ENCODE results near the gene TRMT1L.

TRMT1L gene

DNA sequence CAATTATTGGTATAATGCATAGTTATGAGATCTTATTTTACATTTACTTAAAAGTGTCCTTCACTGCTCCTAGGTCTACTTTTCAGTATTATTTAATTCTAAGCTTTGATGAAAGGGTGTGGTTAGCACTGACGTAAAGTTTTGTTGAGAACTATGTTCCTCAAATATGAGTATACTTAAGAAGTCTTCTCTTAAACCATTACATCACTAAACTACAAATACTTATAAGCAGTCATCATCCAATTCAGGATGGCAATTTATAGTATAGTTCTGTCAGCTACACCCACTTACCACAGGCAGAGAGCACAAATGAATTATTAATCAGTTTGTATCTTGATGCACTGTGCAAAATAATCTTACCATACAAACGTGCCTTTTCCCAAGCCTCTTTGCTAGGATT is 27.0 kb downstream of the TRMT1L start:
- no peak for DNase-seq (ENCODE audit: low spot score)

DNA sequence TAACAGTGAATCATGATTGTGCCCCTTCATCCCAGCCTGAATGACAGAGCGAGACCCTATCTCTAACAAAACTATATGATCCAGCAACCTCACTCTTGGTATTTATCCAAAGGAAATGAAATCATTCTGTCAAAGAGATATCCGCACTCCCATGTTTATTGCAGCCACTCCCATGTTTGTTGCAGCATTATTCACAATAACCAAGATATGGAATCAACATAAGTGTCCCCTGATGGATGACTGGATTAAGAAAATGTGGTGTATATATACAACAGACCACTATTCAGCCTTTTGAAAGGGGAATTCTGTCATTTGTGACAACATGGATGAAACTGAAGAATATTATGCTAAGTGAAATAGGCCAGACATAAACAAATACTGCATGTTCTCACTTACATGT is 44.4 kb downstream of the TRMT1L start:
- DNase-seq (ENCODE audit: low spot score) = no peak

DNA sequence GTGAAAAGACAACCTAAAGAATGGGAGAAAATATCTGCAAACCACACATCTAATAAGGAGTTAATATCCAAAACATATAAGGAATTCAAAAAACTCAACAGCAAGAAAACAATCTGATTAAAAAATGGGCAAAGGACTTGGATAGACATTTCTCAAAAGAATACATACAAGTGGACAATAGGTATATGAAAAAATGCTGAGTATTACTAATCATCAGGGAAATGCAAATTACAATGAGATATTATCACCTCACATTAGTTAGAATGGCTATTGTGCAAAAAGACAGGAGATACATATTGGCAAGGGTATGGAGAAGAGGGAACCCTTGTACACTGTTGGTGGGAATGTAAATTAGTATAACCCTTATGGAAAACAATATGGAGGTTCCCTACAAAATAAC is 44.9 kb downstream of the TRMT1L start:
- DNase-seq (ENCODE audit: low spot score) = no peak

DNA sequence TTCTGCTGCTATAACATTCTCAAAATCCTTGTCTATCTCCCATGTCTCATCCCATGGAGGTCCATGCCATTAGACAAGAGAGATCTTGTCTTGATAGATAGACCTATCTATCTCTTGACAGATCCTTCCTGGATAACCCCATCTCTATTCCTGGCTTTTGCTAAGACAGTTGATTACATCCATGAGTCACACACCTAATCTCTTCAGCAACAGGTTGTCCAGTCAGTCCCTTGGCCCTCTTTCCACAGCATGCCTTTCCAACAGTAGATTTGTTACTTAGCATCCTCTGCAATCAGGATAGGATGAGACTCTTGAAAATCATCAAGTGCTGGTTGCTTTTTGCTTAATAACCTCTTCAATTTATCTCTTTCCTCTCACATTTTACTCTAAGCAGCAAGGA is 46.6 kb downstream of the TRMT1L start:
- DNase-seq (ENCODE audit: low spot score) = no peak

DNA sequence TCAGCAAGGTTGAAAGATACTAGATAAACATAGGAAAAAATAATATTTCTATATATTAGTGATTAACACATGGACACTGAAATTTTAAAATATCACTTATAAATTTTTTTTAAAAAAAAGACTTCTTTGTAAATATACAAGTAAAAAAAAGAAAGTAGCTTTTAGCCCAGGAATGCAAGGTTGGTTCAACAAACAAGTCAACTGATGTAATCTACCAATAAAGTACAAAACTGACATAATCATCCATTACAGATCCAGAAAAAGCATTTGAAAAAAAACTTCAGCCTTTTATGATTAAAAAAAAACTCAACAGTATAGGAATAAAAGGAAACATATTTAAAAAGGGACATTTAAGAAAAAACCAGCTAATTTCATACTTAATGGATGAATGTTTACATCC is 48.4 kb downstream of the TRMT1L start:
- no peak for DNase-seq (ENCODE audit: low spot score)

DNA sequence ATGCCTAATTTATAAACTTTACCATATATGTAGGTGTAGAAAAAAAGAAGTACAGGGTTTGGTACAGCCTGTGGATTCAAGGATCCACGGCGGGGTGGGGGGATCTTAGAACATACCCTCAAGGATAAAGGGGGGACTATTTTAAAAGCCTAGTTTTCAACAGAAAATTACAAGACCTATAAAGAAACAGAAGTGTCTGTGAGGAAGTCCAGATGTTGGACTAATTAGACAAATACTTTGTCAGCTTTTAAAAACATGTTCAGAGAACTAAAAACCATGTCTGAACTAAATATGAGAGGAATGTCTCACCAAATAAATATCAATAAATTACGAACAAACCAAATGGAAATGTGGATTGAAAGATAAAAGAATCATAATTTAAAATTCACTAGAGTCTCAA is 51.6 kb downstream of the TRMT1L start:
- no peak for DNase-seq (ENCODE audit: low spot score)

DNA sequence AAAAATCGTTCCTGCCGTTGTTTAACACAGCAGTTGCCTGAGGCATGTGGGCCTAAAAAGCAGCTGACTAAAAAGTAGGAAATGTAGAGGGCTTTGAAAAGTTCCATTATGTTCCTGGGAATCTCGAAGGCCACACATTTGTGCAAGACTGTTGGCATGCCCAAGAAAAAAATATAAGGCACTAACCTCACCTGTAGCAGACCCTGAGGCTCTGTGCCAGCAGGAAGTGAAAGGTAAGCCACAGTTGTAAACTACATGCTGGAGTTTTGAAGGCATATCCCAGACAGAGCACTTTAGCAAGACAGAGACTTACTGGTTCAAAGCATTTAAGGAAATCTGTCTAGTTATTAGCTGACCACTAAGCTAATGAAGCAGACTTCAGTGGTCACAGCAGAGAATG is 52.7 kb downstream of the TRMT1L start:
- no peak for DNase-seq (ENCODE audit: low spot score)

DNA sequence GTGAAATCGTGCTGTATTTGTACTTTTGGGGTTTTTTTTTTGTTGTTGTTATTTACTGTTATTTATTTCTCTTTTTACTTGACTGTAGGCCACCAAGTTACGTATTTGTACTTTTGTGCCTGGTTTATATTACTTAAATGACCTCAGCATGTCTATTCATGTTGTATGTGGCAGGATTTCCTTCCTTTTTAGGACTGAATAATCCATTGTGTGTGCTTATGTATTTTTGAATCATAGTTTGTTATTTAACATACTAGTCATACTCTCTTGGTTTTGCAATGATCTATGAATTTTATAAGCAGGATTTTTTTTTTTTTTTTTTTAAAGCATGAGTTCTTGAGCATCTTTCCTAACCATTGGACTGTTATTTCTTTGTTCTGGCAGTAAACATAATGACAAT is 60.2 kb downstream of the TRMT1L start:
- DNase-seq (ENCODE audit: low spot score) = no peak

DNA sequence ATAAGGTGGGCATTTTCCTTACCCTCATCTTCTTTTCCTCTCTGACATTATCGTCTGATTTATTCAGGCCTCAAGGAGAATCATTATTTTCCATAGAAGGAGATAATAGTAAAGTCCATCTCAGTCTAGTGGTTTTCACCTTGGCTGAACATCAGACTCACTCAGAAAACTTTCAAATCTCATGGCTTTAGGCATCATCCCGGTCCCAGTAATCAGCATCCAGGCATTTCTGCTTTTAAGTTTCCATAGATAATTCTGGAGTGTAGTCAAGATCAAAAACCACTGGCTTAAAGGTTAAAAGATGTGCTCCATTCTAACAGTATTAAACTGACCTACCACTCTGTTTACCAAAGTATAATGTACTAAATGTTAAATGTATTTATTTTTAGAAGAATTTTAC is 62.0 kb downstream of the TRMT1L start:
- DNase-seq (ENCODE audit: low spot score) = no peak

DNA sequence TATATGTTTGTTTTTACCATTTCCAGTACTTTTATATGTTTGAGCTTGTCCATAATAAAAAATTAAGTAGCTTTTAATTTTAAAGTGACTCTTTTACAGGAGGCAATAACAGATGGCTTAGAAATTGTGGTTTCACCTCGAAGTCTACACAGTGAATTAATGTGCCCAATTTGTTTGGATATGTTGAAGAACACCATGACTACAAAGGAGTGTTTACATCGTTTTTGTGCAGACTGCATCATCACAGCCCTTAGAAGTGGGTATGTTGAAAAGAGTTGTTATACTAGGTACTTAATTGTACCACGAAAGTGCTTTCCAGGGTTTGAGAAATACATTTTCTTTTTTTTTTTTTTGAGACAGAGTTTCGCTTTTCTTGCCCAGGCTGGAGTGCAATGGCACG is 65.3 kb downstream of the TRMT1L start:
- no peak for DNase-seq (ENCODE audit: low spot score)

DNA sequence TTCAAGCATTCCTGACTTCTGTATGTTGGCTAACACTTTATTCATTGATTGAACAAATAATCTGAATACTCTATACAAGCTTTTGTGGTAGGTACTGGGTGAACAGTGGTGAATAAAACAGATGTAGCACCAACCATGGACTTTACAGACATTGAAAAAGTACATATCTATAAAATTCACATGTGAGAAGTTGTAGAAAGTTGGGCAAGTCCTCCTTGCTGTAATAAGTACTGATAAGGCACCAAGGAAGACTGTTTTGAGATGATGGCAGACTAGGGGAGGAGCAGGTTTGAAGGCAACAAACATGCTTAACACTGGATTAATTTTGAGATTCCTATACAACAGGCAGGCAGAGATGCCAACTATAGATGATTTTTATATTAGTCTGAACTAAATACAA is 69.0 kb downstream of the TRMT1L start:
- DNase-seq (ENCODE audit: low spot score) = no peak

DNA sequence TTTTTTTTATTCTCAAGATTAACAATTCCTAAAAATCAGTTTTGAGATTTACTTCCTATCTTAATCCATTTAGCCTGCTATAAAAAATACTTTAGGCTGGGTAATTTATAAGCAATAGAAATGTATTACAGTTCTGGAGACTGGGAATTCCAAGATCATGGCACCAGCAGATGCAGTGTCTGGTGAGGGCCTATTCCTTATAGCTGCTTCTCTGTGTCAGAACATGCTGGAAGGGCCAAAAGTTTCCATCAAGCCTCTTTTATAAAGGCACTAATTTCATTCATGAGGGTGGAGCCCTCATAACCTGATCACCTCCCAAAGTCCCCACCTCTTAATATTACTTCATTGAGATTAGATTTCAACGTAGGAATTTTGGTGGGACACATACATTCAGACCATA is 69.7 kb downstream of the TRMT1L start:
- no peak for DNase-seq (ENCODE audit: low spot score)

DNA sequence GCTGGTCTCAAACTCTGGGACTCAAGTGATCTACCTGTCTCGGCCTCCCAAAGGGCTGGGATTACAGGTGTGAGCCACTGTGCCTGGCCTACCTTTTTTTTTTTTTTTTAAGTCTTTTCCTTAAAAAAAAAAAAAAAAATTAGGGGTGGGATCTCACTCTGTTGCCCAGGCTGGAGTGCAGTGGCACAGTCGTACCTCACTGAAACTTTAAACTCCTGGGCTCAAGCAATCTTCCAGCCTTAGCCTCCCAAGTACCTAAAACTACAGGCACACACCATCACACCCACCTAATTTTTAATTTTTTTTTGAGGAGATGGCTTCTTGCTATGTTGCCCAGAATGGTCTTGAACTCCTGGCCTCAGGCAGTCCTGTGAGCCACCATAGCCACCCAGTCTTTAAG is 72.9 kb downstream of the TRMT1L start:
- no peak for DNase-seq (ENCODE audit: low spot score)

DNA sequence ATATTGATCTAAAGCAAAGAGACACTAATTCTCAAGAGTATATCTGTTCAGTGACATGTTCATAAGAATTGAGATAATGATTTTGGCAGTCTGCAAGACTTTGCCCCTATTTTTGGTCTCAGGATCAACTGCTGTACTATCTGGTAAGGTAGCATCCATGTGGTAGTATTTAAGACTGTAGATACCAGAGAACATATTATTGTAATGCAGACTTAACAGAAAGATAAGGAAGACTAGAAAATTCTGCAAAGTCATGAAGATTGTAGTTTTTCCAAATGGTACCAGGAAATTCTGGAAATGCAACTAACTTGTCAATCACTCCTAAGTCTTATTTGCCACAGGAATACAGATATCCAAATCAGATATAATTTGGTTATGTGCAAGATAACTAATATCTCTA is 76.3 kb downstream of the TRMT1L start:
- no peak for DNase-seq (ENCODE audit: low spot score)

DNA sequence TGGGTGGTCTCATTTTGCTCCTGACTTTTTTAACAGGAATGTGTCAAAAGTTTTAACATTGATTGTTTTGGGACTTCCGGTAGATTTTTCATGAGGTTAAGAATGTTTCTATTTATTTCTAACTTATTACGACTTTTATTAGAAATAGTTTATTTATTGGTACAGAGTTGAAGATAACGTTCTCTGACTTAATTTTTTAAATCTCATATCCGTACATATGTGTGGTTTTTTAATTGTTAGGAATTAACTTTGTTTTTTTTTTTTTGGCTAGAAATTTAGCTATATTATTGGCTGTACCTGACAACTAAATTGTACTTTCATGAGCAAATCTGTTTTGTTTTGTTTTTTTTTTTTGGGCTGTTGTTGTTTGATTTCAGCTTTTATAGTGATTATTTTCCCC is 79.4 kb downstream of the TRMT1L start:
- no peak for DNase-seq (ENCODE audit: low spot score)

DNA sequence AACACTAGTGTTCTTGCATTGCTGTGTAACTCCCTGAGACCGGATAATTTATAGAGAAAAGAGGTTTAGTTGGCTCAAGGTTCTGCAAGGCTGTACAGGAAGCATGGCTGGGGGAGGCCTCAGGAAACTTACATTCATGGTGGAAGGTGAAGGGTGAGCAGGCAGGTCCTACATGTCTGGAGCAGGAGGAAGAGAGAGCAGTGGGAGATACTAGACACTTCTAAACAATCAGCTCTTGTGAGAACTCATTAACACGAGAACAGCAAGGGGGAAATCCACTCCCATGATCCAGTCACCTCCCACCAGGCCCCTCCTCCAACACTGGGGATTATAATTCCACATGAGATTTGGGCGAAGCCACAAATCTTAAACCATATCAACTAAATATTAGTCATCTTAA is 81.3 kb downstream of the TRMT1L start:
- no peak for DNase-seq (ENCODE audit: low spot score)

DNA sequence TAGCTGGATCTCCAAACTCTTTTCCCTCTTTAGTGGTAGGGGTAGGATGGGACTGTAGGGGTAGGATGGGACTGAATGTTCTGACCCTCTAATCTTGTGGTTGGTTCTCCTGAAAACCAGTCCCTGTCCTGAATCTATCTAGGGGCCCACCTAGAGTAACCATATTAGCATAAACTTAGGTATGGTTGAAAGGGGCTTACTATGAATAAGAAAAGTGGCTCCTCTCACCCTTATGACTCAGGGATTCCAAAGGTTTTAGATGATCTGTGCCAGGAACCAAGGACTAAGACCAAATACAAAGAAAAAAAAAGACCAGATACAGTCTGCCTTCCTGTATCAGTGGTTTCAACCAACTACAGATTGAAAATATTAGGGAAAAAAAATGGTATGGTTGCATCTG is 82.4 kb downstream of the TRMT1L start:
- DNase-seq (ENCODE audit: low spot score) = no peak

DNA sequence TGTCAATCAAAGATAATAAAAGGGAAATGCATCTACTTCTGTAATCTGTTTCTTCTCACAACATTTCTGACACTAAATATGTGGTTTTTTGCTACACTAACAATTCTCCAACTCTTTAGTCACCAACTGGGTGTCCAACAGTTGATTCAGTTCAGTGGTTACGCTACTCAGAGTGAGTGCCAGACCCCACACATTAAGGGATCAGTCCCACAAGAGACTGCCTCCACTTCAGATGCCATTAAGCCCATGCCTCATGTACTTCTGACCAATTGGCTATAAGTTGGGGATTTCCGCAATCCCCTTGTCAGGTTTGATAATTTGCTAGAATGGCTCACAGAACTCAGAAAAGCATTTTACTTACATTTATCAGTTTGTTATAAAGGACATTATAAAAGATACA is 83.0 kb downstream of the TRMT1L start:
- DNase-seq (ENCODE audit: low spot score) = no peak

DNA sequence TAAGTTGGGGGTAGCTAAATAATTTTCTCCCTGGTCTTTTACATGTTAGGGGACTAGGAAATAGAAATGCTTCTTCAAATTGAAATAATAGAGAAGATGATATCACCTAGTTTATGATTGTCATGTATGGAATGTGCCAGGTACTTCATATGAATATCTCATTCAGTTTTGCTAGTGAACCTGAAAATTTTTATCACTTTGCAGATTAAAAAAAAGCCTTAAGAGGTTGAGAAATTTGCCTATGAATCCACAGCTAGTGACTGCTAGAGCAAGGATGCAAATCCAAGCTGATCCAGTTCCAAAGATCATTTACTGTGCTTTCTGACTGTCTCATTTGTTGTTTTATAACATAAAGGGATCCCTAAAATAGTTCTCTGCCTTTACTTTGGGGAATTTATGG is 86.7 kb downstream of the TRMT1L start:
- no peak for DNase-seq (ENCODE audit: low spot score)

DNA sequence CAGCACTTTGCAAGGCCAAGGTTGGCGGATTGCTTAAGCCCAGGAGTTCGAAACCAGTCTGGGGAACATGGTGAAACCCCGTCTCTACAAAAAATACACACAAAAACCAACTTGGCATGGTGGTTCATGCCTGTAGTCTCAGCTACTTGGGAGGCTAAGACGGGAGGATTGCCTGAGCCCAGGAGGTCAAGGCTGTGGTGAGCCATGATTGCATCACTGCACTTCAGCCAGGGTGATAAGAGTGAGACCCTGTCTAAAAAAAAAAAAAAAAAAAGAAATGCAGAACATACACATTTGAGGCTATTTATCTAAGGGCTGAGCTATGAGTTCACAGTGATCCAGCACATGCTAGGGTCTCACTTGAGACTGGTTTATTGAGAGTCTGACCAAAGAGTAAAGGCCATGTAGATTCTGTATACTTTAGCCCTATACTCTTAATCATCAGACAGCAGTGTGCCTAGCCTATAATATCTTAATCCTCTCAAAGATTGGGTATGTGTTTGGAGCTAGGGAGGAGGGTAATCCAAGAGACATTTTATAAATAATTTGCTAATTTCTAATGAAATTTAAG is 87.5 kb downstream of the TRMT1L start:
- no peak for DNase-seq (ENCODE audit: low spot score)

DNA sequence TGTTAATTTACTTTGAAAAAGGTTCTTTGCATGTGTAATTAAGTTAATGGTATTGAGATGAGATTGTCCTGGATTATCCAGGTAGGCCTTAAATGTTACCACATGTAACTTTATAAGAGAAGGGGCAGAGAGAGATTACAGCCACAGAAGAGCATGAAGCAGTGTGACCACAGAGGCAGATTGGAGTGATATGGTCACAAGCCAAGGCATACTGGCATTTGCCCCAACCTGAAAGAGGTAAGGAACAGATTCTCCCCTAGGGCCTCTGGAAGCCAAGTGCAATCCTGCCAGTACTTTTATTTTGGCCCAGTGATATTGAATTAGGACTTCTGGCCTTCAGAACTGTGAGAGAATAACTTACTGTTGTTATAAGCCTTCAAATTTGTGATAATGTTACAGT is 88.4 kb downstream of the TRMT1L start:
- DNase-seq (ENCODE audit: low spot score) = no peak
